HG02763 (cell line): Measurements from ENCODE around the gene AADAC.
A peak's percentile ranks its signal among the peaks of the same experiment; 100 is the strongest.
"Not testable (repeated sequence)": the region's sequence is repeated elsewhere in the genome, so short reads cannot be mapped to it uniquely, and the experiment has no call there.

ENCODE experiments used
- ATAC-seq: cut with Tn5 transposase; IDR thresholded peaks from one replicate; pipeline ENCODE4 v1.9.1; 2021; ENCODE audit warnings: mild to moderate bottlenecking, moderate library complexity; ENCODE audit not compliant: unreplicated experiment

Gene AADAC

GRCh38 chr3:151796105-151796680 is 17.7 kb upstream of the AADAC start:
- ATAC-seq: no peak

GRCh38 chr3:151798466-151798865 is 15.4 kb upstream of the AADAC start:
- no peak for ATAC-seq

GRCh38 chr3:151800431-151800830 is 13.5 kb upstream of the AADAC start:
- no peak for ATAC-seq

GRCh38 chr3:151804267-151804666 is 9.6 kb upstream of the AADAC start:
- ATAC-seq: no peak

GRCh38 chr3:151806838-151807237 is 7.1 kb upstream of the AADAC start:
- ATAC-seq: no peak

- not testable (repeated sequence) for ATAC-seq
These were observed 5.0 kb upstream of the AADAC start for GRCh38 chr3:151808926-151809325.

- no peak for ATAC-seq
These were observed 2.4 kb upstream of the AADAC start for GRCh38 chr3:151811474-151811873.

- ATAC-seq: no peak
These were observed 672 bp downstream of the AADAC start for GRCh38 chr3:151814588-151814987.

GRCh38 chr3:151816091-151816604 is 2.2 kb downstream of the AADAC start:
- ATAC-seq: no peak

- no peak for ATAC-seq
These were observed 3.6 kb downstream of the AADAC start for GRCh38 chr3:151817473-151817872.

- ATAC-seq: no peak
These were observed 4.4 kb downstream of the AADAC start for GRCh38 chr3:151818361-151818760.

- ATAC-seq: no peak
These were observed 6.0 kb downstream of the AADAC start for GRCh38 chr3:151819910-151820309.

- no peak for ATAC-seq
These were observed 13.9 kb downstream of the AADAC start for GRCh38 chr3:151827816-151828215.

- ATAC-seq: no peak
These were observed 22.0 kb downstream of the AADAC start for GRCh38 chr3:151835751-151836525.

GRCh38 chr3:151837057-151837456 is 23.1 kb downstream of the AADAC start:
- no peak for ATAC-seq

- ATAC-seq: peak; percentile 66
These were observed 24.8 kb downstream of the AADAC start for GRCh38 chr3:151838574-151839312.

- no peak for ATAC-seq
These were observed 25.4 kb downstream of the AADAC start for GRCh38 chr3:151839313-151839631.

- no peak for ATAC-seq
These were observed 27.9 kb downstream of the AADAC start for GRCh38 chr3:151841801-151842200.

- ATAC-seq: no peak
These were observed 29.4 kb downstream of the AADAC start for GRCh38 chr3:151843275-151843674.

GRCh38 chr3:151845306-151845905 is 31.5 kb downstream of the AADAC start:
- no peak for ATAC-seq

GRCh38 chr3:151850065-151850464 is 36.1 kb downstream of the AADAC start:
- not testable (repeated sequence) for ATAC-seq
